Fibroblast of lung (primary cell): ENCODE results near the gene SLC35A4. TPM values are rescaled to one million over a fixed set of nuclear protein-coding genes. Genes with fewer than 3 reads are reported as not detected.
A peak's percentile ranks its signal among the peaks of the same experiment; 100 is the strongest.

Experiments used
- DNase-seq, 2 donors: peaks; one replicate each; pipeline versions ENCODE4 v3.0.0 to v3.0.0-alpha.2; 2010; ENCODE audit warnings: low read depth in 2 of 2
- H2AFZ ChIP-seq: 2 replicates; pipeline ENCODE4 v1.5.1; 2012; ENCODE audit warnings: low read length, control low read depth, inconsistent platforms
- H3K27ac ChIP-seq: 2 replicates; pipeline ENCODE4 v1.5.1; 2011; ENCODE audit warnings: low read length, control low read depth; ENCODE audit not compliant: insufficient read depth
- H3K27me3 ChIP-seq: 2 replicates; pipeline ENCODE4 v1.5.1; 2011; ENCODE audit warnings: mild to moderate bottlenecking, low read length; ENCODE audit not compliant: control insufficient read depth, insufficient read depth
- H3K36me3 ChIP-seq: 2 replicates; pipeline ENCODE4 v1.5.1; 2011; ENCODE audit warnings: low read length; ENCODE audit not compliant: control insufficient read depth, insufficient read depth
- H3K4me1 ChIP-seq: 2 replicates; pipeline ENCODE4 v1.5.1; 2011; ENCODE audit warnings: low read length; ENCODE audit not compliant: control insufficient read depth, insufficient read depth; ENCODE audit errors: extremely low read depth
- H3K4me2 ChIP-seq: 2 replicates; pipeline ENCODE4 v1.5.1; 2011; ENCODE audit warnings: low read length, control low read depth; ENCODE audit not compliant: insufficient read depth; ENCODE audit errors: extremely low read depth
- H3K4me3 ChIP-seq, 4 experiments: fragments of 200-600 bp in 1 of 4; sonication (generic) in 1 of 4; replicated peaks in 1 of 4; 2 replicates each; pipeline ENCODE4 v1.5.1; 2011 to 2016; ENCODE audit warnings: low read length in 4 of 4, low read depth in 3 of 4, mild to moderate bottlenecking in 3 of 4, control low read depth in 2 of 4, inconsistent platforms in 1 of 4, mixed read lengths in 1 of 4; ENCODE audit not compliant: insufficient read depth in 1 of 4; ENCODE audit errors: control extremely low read depth in 1 of 4
- H3K79me2 ChIP-seq: 2 replicates; pipeline ENCODE4 v1.5.1; 2012; ENCODE audit warnings: mild to moderate bottlenecking, low read length, inconsistent platforms; ENCODE audit not compliant: control insufficient read depth, insufficient read depth
- H3K9ac ChIP-seq: 2 replicates; pipeline ENCODE4 v1.5.1; 2011; ENCODE audit warnings: mild to moderate bottlenecking, low read length, control low read depth; ENCODE audit not compliant: insufficient read depth
- H3K9me3 ChIP-seq: 2 replicates; pipeline ENCODE4 v1.5.1; 2012; ENCODE audit warnings: low read depth, low read length; ENCODE audit not compliant: control insufficient read depth, insufficient read depth
- H4K20me1 ChIP-seq: 2 replicates; pipeline ENCODE4 v1.5.1; 2011; ENCODE audit warnings: low read length; ENCODE audit not compliant: control insufficient read depth, insufficient read depth; ENCODE audit errors: extremely low read depth
- EZH2 ChIP-seq: IDR thresholded peaks from 2 replicates; pipeline ENCODE4 v1.5.1; 2012; ENCODE audit warnings: low read length, control low read depth, mild to moderate bottlenecking; ENCODE audit errors: missing control alignments
- polyA plus RNA-seq, 2 donors: library from polyadenylated mRNA; depleted of rRNA in 1 of 2; stranded (reverse) in 1 of 2; unstranded in 1 of 2; fragments of >200 nt; gene quantifications; 2 replicates each; pipeline ENCODE4 v1.2.1, GENCODE V29; 2011 to 2012; ENCODE audit warnings: missing spikeins in 1 of 2
- total RNA-seq: library from RNA; depleted of rRNA; stranded (reverse); fragments of >200 nt; gene quantifications from 2 replicates; pipeline ENCODE4 v1.2.1, GENCODE V29; 2014
- TF ChIP-seq, protein P1 (sequence below), 2 donors: IDR thresholded peaks in 1 of 2; conservative IDR thresholded peaks in 1 of 2; 1 replicate in 1 of 2; 2 replicates in 1 of 2; pipeline ENCODE4 v1.5.1; 2011 to 2012; ENCODE audit warnings: low read length in 2 of 2, control low read depth in 1 of 2, inconsistent platforms in 1 of 2, low read depth in 1 of 2, mild to moderate bottlenecking in 1 of 2

The SLC35A4 gene
- total and polyA plus RNA-seq, 2 donors (not counting 1 experiment from before 2014, with no cell fraction given) = 21.5 to 79.2 TPM

DNA sequence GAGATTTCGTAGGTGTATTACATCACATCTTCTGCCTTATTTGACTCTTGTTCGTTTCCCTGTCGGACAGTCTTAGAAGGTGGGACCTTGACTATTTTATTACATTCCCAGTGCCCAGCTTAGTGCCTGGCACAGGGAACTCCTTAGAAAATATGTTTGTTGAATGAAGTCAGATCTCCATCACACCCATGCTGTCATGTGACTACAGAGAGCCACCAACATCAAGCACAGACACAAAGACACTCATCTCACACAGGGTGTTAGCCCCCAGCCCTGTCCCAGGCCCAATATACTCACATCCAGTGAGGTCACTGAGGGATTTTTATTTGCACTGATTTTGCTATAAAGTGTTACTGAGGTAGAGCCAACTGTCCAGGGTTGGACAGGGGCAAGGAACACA, 6.7 kb upstream of the SLC35A4 start:
- peak overlapping the region in 1 of 4 experiments; percentile 95 for H3K4me3 ChIP-seq
- H3K4me1 ChIP-seq = no peaks in the 10 kb centered on the region
- H4K20me1 ChIP-seq = no peaks in the 10 kb centered on the region
- DNase-seq = no peak
- H3K36me3 ChIP-seq = no peaks in the 10 kb centered on the region
- peak overlapping the region; percentile 81 for H3K27ac ChIP-seq
- no peak for TF ChIP-seq EZH2
- TF ChIP-seq, protein P1, sequence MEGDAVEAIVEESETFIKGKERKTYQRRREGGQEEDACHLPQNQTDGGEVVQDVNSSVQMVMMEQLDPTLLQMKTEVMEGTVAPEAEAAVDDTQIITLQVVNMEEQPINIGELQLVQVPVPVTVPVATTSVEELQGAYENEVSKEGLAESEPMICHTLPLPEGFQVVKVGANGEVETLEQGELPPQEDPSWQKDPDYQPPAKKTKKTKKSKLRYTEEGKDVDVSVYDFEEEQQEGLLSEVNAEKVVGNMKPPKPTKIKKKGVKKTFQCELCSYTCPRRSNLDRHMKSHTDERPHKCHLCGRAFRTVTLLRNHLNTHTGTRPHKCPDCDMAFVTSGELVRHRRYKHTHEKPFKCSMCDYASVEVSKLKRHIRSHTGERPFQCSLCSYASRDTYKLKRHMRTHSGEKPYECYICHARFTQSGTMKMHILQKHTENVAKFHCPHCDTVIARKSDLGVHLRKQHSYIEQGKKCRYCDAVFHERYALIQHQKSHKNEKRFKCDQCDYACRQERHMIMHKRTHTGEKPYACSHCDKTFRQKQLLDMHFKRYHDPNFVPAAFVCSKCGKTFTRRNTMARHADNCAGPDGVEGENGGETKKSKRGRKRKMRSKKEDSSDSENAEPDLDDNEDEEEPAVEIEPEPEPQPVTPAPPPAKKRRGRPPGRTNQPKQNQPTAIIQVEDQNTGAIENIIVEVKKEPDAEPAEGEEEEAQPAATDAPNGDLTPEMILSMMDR (conservative IDR thresholded peaks at IDR 0.05 in 1 of 2, IDR thresholded peaks at IDR 0.05 in 1 of 2; ENCODE audit: low read depth in 1 of 2, low read length in 2 of 2) = no peak
- H2AFZ ChIP-seq = no peak overlapping the region
- peak overlapping the region; percentile 75 for H3K4me2 ChIP-seq
- H3K27me3 ChIP-seq = no peaks in the 10 kb centered on the region
- no peak overlapping the region for H3K9ac ChIP-seq
- no peaks in the 10 kb centered on the region for H3K9me3 ChIP-seq
- H3K79me2 ChIP-seq = peaks cover 34% of the 10 kb centered on the region

DNA sequence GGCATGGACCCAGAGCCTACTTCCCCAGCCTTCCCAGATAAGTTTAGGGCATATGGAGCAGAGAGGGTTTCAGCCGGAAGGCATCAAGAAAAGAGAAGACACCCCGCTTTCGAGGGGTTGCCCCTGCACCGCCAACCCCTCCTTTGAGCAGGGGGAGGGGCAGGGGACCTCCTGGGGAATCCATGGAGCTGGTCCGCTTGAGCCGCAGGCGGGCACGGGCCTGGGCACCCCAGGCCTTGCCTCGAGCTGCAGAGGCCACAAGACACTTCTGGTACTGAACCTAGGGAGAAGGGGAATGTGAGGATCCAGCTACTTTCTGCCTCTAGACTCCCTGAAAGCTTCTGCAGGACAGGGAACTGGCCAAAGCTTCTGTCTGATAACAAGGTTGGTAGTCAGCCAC, 6.1 kb upstream of the SLC35A4 start:
- Histone ChIP-seq H2AFZ (no peak overlapping the region), H3K27me3 (no peaks in the 10 kb centered on the region), H3K79me2 (peaks cover 28% of the 10 kb centered on the region), H3K9ac (no peak overlapping the region), H3K4me3 (no peak overlapping the region), H3K4me1 (peaks cover 2% of the 10 kb centered on the region), H4K20me1 (no peaks in the 10 kb centered on the region), H3K36me3 (no peaks in the 10 kb centered on the region), H3K4me2 (no peak overlapping the region), H3K9me3 (no peaks in the 10 kb centered on the region), H3K27ac (no peak overlapping the region)
- DNase-seq = no peak
- TF ChIP-seq, protein P1 (conservative IDR thresholded peaks at IDR 0.05 in 1 of 2, IDR thresholded peaks at IDR 0.05 in 1 of 2; ENCODE audit: low read depth in 1 of 2, low read length in 2 of 2) = no peak
- no peak for TF ChIP-seq EZH2

DNA sequence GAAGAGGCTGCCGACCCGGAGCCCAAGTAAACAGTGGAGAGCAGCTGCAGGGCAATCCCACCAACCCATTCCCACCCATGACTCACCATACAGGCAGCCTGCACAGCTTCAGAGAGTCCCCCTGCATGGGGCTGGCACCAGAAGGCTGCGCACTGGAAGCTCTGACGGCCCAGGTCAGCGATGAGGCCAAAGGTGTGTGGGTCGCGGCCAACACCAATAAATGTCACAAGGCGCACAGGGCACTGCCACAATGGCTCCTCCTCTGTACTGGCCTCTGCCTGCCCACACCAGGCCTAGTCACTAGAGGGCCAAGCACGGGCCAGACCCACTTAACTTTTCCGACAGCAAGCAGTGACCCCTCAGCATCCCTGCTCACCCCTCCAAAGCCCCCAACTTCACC, 4.4 kb upstream of the SLC35A4 start:
- Histone ChIP-seq H3K9ac (no peak overlapping the region), H3K36me3 (no peaks in the 10 kb centered on the region), H3K79me2 (peaks cover 21% of the 10 kb centered on the region), H2AFZ (no peak overlapping the region), H3K4me2 (no peak overlapping the region), H3K4me3 (no peak overlapping the region), H3K27ac (no peak overlapping the region), H3K4me1 (peaks cover 3% of the 10 kb centered on the region), H4K20me1 (no peaks in the 10 kb centered on the region), H3K9me3 (no peaks in the 10 kb centered on the region), H3K27me3 (no peaks in the 10 kb centered on the region)
- no peak for TF ChIP-seq EZH2
- TF ChIP-seq, protein P1 (conservative IDR thresholded peaks at IDR 0.05 in 1 of 2, IDR thresholded peaks at IDR 0.05 in 1 of 2; ENCODE audit: low read depth in 1 of 2, low read length in 2 of 2) = no peak
- DNase-seq = no peak
